ENCODE measurements around the gene SPOCK1. TPM values are rescaled to one million over a fixed set of nuclear protein-coding genes. Genes with fewer than 3 reads are reported as not detected.

The SPOCK1 gene
- total and polyA plus RNA-seq, 5 donors from 2014 or later, result 0.27 TPM; not detected in 4

DNA sequence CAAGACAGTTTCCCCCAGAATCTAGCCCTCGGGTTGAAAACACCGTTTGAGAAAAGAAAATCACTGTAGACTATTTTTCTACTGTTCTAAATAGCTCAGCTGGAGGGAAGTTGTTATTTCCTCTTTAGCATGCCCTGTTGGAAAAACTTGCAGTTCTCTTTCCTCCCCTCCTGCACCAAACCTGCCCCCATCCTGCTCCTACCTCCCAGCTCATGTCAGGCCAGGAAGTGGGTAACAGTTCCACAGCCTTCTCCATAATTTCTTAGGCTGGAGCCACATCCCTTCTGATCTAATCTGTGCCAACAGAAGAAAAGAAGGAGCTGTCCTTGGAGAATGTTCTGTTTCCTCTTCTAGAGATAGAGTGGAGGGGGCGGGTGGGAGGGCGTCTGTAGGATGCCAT, 437.7 kb downstream of the SPOCK1 start:
- no peaks in the 10 kb centered on the region for H3K27me3 ChIP-seq (ENCODE audit: control insufficient read depth, insufficient read depth, low read length)
- Mint-ChIP-seq H3K36me3 (no peaks in the 10 kb centered on the region), H3K4me1 (no peaks in the 10 kb centered on the region), H3K27me3 (no peaks in the 10 kb centered on the region), H3K9me3 (peaks cover 0 to 2% (median 0%) of the 10 kb centered on the region in 7 donors), H3K27ac (no peak overlapping the region), H3K4me3 (no peak overlapping the region)
- no peak for DNase-seq
- H3K4me1 ChIP-seq (ENCODE audit: control insufficient read depth, insufficient read depth, low read length, poor library complexity, severe bottlenecking), result no peaks in the 10 kb centered on the region
- H3K27ac ChIP-seq (ENCODE audit: insufficient read depth, low read length, poor library complexity, severe bottlenecking), result no peak overlapping the region
- ATAC-seq (ENCODE audit: low read depth in 2 of 2), result no peak
- no peaks in the 10 kb centered on the region for H3K9me3 ChIP-seq (ENCODE audit: control insufficient read depth in 2 of 2, low read length in 2 of 2)
- no peak overlapping the region for H3K4me3 ChIP-seq (ENCODE audit: low read depth, low read length)
- no peaks in the 10 kb centered on the region for H3K36me3 ChIP-seq (ENCODE audit: control insufficient read depth, insufficient read depth, low read length)

DNA sequence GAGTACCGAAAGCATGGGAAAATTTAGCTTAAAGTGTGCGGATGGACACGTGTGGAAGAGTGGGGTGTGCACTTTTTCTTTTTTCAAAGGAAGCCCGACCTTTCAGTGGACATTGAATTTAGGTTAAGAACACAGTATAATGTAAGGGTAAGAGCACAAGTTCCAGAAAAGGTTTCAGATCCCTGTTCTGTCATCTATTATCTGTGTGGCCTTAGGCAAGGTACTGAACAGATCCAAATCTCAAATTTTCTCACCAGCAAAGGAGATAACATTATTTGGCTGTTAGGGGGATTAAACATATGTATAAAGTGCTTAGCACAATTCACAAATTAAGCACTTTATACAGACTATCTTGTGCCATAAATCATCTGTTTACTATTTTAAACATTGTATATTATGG, 441.0 kb downstream of the SPOCK1 start:
- H3K4me3 Mint-ChIP-seq, result no peak overlapping the region

DNA sequence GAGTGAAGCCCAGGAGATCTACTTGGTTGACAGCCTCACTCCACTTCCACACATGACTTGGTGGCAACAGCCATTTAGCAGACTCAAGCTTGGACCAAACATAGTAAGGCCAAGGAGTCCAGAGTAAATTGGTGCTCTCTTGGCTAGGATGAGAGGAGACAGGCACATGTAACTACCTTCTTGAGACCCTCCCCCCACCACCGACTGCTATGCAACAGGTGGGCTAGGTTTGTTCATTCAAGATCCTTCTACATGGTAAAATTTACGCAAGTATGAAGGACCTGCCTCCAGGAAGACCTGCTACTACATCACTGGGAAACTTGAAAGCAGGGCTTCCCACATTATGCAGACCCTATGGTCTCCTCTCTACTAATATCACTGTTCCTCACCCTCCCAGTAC, 442.4 kb downstream of the SPOCK1 start:
- no peaks in the 10 kb centered on the region for H3K4me1 ChIP-seq (ENCODE audit: control insufficient read depth, insufficient read depth, low read length, poor library complexity, severe bottlenecking)
- H3K36me3 ChIP-seq (ENCODE audit: control insufficient read depth, insufficient read depth, low read length), result no peaks in the 10 kb centered on the region
- ATAC-seq (ENCODE audit: low read depth in 2 of 2), result no peak
- H3K9me3 ChIP-seq (ENCODE audit: control insufficient read depth in 2 of 2, low read length in 2 of 2), result no peaks in the 10 kb centered on the region
- no peak overlapping the region for H3K27ac ChIP-seq (ENCODE audit: insufficient read depth, low read length, poor library complexity, severe bottlenecking)
- Mint-ChIP-seq H3K27me3 (no peaks in the 10 kb centered on the region), H3K27ac (no peak overlapping the region), H3K4me1 (no peaks in the 10 kb centered on the region), H3K36me3 (no peaks in the 10 kb centered on the region), H3K4me3 (no peak overlapping the region), H3K9me3 (peaks cover 0 to 3% (median 0%) of the 10 kb centered on the region in 7 donors)
- no peaks in the 10 kb centered on the region for H3K27me3 ChIP-seq (ENCODE audit: control insufficient read depth, insufficient read depth, low read length)
- H3K4me3 ChIP-seq (ENCODE audit: low read depth, low read length), result no peak overlapping the region
- no peak for DNase-seq

More for the DNA sequence above, 441.0 kb downstream of the SPOCK1 start:
- Histone ChIP-seq H3K4me3 (ENCODE audit: low read depth, low read length) (no peak overlapping the region), H3K4me1 (ENCODE audit: control insufficient read depth, insufficient read depth, low read length, poor library complexity, severe bottlenecking) (no peaks in the 10 kb centered on the region), H3K27ac (ENCODE audit: insufficient read depth, low read length, poor library complexity, severe bottlenecking) (no peak overlapping the region), H3K9me3 (ENCODE audit: control insufficient read depth in 2 of 2, low read length in 2 of 2) (no peaks in the 10 kb centered on the region), H3K27me3 (ENCODE audit: control insufficient read depth, insufficient read depth, low read length) (no peaks in the 10 kb centered on the region), H3K36me3 (ENCODE audit: control insufficient read depth, insufficient read depth, low read length) (no peaks in the 10 kb centered on the region)
- no peaks in the 10 kb centered on the region for H3K36me3 Mint-ChIP-seq
- no peaks in the 10 kb centered on the region for H3K27me3 Mint-ChIP-seq
- no peak for ATAC-seq (ENCODE audit: low read depth in 2 of 2)
- DNase-seq, result no peak
- H3K9me3 Mint-ChIP-seq, result peaks cover 0 to 2% (median 0%) of the 10 kb centered on the region in 7 donors
- H3K4me1 Mint-ChIP-seq, result no peaks in the 10 kb centered on the region
- H3K27ac Mint-ChIP-seq, result no peak overlapping the region

DNA sequence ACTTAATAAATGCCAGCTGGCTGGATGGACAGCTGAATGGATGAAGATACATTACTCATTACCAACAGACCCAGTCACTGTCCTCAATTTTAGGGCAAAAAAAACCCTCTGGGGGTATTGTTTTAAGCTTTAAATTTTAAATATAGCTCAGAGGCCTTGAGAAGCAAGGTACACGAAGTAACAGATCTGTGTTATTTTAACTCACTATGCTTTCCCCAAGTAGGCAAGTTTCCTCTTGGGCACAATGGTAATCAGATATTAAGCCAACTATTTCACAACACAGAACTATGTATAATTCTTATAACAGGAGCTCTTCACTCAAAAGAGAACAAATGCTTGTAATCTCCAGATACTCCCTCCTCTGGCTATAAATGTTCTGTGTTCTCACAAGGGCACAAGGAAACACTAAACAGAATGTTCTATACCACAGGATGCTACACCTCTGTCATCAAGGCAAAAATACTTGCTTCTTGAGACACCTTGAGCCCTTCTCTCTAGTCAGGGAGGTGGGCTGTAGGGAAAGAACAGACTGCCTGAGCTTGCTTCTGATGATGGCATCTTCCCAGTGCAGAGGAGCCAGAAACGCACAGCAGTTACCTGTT, 443.8 kb downstream of the SPOCK1 start:
- H3K36me3 ChIP-seq (ENCODE audit: control insufficient read depth, insufficient read depth, low read length), result no peaks in the 10 kb centered on the region
- Mint-ChIP-seq H3K4me3 (no peak overlapping the region), H3K27me3 (peaks cover 4% of the 10 kb centered on the region), H3K27ac (no peak overlapping the region), H3K36me3 (no peaks in the 10 kb centered on the region), H3K4me1 (no peaks in the 10 kb centered on the region), H3K9me3 (peaks cover 0 to 3% (median 0%) of the 10 kb centered on the region in 7 donors)
- no peaks in the 10 kb centered on the region for H3K9me3 ChIP-seq (ENCODE audit: control insufficient read depth in 2 of 2, low read length in 2 of 2)
- DNase-seq (no peak), ATAC-seq (ENCODE audit: low read depth in 2 of 2) (no peak)
- H3K27ac ChIP-seq (ENCODE audit: insufficient read depth, low read length, poor library complexity, severe bottlenecking), result no peak overlapping the region
- H3K4me1 ChIP-seq (ENCODE audit: control insufficient read depth, insufficient read depth, low read length, poor library complexity, severe bottlenecking), result no peaks in the 10 kb centered on the region
- H3K4me3 ChIP-seq (ENCODE audit: low read depth, low read length), result no peak overlapping the region
- H3K27me3 ChIP-seq (ENCODE audit: control insufficient read depth, insufficient read depth, low read length), result no peaks in the 10 kb centered on the region

DNA sequence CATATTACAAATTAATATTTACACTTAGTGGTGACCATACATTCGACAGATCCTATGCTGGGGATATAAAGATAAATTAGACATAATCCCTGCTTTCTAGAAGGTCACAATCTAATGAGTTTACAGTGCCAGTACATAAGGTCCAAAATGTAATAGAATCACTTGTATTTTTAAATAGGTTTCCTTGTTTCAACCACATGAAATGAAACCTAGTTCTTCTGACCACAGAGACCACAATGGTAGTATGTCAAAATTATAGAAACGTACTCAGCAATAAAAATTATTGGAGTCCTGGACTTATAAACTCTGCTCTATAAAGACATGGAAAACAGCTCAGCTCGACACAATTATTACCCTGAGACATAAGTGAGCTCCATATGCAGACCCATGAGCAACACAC, 444.3 kb downstream of the SPOCK1 start:
- Mint-ChIP-seq H3K4me1 (no peaks in the 10 kb centered on the region), H3K9me3 (peaks cover 0 to 3% (median 0%) of the 10 kb centered on the region in 7 donors), H3K27ac (no peak overlapping the region), H3K4me3 (no peak overlapping the region), H3K36me3 (no peaks in the 10 kb centered on the region), H3K27me3 (peaks cover 4% of the 10 kb centered on the region)
- H3K27ac ChIP-seq (ENCODE audit: insufficient read depth, low read length, poor library complexity, severe bottlenecking), result no peak overlapping the region
- H3K9me3 ChIP-seq (ENCODE audit: control insufficient read depth in 2 of 2, low read length in 2 of 2), result no peaks in the 10 kb centered on the region
- DNase-seq, result no peak
- no peaks in the 10 kb centered on the region for H3K27me3 ChIP-seq (ENCODE audit: control insufficient read depth, insufficient read depth, low read length)
- no peaks in the 10 kb centered on the region for H3K36me3 ChIP-seq (ENCODE audit: control insufficient read depth, insufficient read depth, low read length)
- ATAC-seq (ENCODE audit: low read depth in 2 of 2), result no peak
- H3K4me3 ChIP-seq (ENCODE audit: low read depth, low read length), result no peak overlapping the region
- H3K4me1 ChIP-seq (ENCODE audit: control insufficient read depth, insufficient read depth, low read length, poor library complexity, severe bottlenecking), result no peaks in the 10 kb centered on the region

DNA sequence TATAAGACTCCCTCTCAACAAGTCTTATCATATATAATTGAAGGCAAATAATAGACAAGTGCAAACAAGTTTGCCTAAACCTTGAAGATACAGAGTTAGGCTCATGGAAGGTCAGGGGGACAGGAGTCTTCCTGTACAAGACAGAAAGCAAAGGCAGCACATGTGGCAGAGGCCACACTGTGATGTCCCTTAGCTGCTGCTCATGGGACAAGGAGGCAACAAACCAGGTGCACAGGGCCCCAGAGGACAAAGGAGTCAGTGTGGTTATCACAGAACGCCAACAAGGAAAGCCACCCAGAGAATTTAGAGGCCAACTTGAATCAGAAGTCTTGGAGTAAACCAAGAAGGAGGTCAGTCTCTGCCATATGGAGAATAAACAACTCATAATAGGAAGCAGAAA, 444.8 kb downstream of the SPOCK1 start:
- H3K27ac Mint-ChIP-seq, result no peak overlapping the region
- H3K9me3 ChIP-seq (ENCODE audit: control insufficient read depth in 2 of 2, low read length in 2 of 2), result no peaks in the 10 kb centered on the region
- H3K4me1 ChIP-seq (ENCODE audit: control insufficient read depth, insufficient read depth, low read length, poor library complexity, severe bottlenecking), result no peaks in the 10 kb centered on the region
- H3K36me3 ChIP-seq (ENCODE audit: control insufficient read depth, insufficient read depth, low read length), result no peaks in the 10 kb centered on the region
- H3K27me3 Mint-ChIP-seq, result peaks cover 4% of the 10 kb centered on the region
- no peaks in the 10 kb centered on the region for H3K4me1 Mint-ChIP-seq
- peaks cover 0 to 2% (median 0%) of the 10 kb centered on the region in 7 donors for H3K9me3 Mint-ChIP-seq
- H3K36me3 Mint-ChIP-seq, result no peaks in the 10 kb centered on the region
- no peaks in the 10 kb centered on the region for H3K27me3 ChIP-seq (ENCODE audit: control insufficient read depth, insufficient read depth, low read length)
- H3K4me3 ChIP-seq (ENCODE audit: low read depth, low read length), result no peak overlapping the region
- DNase-seq (no peak), ATAC-seq (ENCODE audit: low read depth in 2 of 2) (no peak)
- no peak overlapping the region for H3K27ac ChIP-seq (ENCODE audit: insufficient read depth, low read length, poor library complexity, severe bottlenecking)
- H3K4me3 Mint-ChIP-seq, result no peak overlapping the region

DNA sequence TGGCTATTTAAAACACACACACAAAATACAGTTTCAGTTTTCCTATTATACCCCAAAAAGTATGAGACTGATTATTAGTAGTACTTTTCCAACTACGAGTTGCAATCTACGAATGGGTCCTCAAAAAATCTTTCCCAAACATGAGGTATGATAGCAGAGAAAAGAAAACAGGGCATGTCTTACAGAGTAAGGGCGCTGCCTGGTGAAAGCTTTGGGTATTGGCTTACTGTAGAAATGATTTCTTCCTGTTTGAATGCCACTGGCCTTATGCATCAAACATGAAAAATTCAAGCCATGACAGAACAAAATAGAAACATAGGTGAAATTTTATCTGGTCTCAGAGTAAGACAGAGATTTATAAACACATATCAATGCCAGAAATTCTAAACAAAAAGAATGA, 448.0 kb downstream of the SPOCK1 start:
- no peaks in the 10 kb centered on the region for H3K36me3 ChIP-seq (ENCODE audit: control insufficient read depth, insufficient read depth, low read length)
- no peak overlapping the region for H3K4me3 Mint-ChIP-seq
- no peak overlapping the region for H3K27ac Mint-ChIP-seq
- peaks cover 0 to 2% (median 0%) of the 10 kb centered on the region in 7 donors for H3K9me3 Mint-ChIP-seq
- DNase-seq (no peak), ATAC-seq (ENCODE audit: low read depth in 2 of 2) (no peak)
- no peak overlapping the region for H3K4me3 ChIP-seq (ENCODE audit: low read depth, low read length)
- H3K27me3 Mint-ChIP-seq, result peaks cover 4% of the 10 kb centered on the region
- H3K27me3 ChIP-seq (ENCODE audit: control insufficient read depth, insufficient read depth, low read length), result no peaks in the 10 kb centered on the region
- H3K4me1 Mint-ChIP-seq, result no peaks in the 10 kb centered on the region
- H3K36me3 Mint-ChIP-seq, result no peaks in the 10 kb centered on the region
- no peaks in the 10 kb centered on the region for H3K4me1 ChIP-seq (ENCODE audit: control insufficient read depth, insufficient read depth, low read length, poor library complexity, severe bottlenecking)
- H3K27ac ChIP-seq (ENCODE audit: insufficient read depth, low read length, poor library complexity, severe bottlenecking), result no peak overlapping the region
- H3K9me3 ChIP-seq (ENCODE audit: control insufficient read depth in 2 of 2, low read length in 2 of 2), result no peaks in the 10 kb centered on the region

DNA sequence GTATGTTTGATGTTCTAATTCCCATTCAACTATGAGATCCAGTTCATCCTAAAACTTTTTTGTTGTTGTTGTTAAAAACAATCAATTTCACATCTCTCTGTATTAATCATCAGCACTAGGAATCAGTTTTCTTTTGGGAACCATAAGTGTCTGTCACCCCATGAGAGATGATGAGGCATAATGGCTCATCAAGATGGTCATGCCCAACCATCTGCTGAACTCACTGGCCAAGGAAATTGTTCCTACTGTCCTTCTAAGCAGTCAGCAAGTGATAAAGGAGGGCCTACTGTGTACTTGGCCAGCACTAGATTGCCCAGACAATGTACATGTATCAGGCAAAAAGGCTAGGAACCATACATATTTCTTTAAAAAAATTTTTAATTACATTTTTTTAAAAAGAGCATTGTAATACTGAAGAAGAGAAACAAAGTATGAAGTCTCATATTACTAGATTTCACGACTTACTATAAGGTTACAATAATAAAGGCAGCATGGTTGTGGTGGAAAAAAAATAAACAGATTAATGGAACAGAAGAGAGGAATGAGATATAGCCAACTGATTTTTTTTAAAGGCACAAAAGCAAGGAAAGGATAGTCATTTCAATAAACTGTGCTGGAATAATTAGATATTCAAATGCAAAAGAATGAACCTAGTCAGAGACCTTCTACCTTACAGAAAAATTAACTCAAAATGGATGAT, 458.3 kb downstream of the SPOCK1 start:
- Histone ChIP-seq H3K9me3 (ENCODE audit: control insufficient read depth in 2 of 2, low read length in 2 of 2) (peaks cover 0 to 6% of the 10 kb centered on the region in 2 experiments), H3K4me1 (ENCODE audit: control insufficient read depth, insufficient read depth, low read length, poor library complexity, severe bottlenecking) (no peaks in the 10 kb centered on the region), H3K27ac (ENCODE audit: insufficient read depth, low read length, poor library complexity, severe bottlenecking) (no peak overlapping the region), H3K4me3 (ENCODE audit: low read depth, low read length) (no peak overlapping the region), H3K36me3 (ENCODE audit: control insufficient read depth, insufficient read depth, low read length) (no peaks in the 10 kb centered on the region), H3K27me3 (ENCODE audit: control insufficient read depth, insufficient read depth, low read length) (no peaks in the 10 kb centered on the region)
- Mint-ChIP-seq H3K27ac (no peak overlapping the region), H3K4me3 (no peak overlapping the region), H3K36me3 (peaks cover 3% of the 10 kb centered on the region), H3K27me3 (peaks cover 4% of the 10 kb centered on the region), H3K9me3 (peaks cover 0 to 12% (median 3%) of the 10 kb centered on the region in 7 donors), H3K4me1 (no peaks in the 10 kb centered on the region)
- DNase-seq (no peak), ATAC-seq (ENCODE audit: low read depth in 2 of 2) (no peak)

Data from CD4-positive, CD25-positive, alpha-beta regulatory T cell (primary cell).